ENCODE data around the gene CDH24.

The CDH24 gene, protein sequence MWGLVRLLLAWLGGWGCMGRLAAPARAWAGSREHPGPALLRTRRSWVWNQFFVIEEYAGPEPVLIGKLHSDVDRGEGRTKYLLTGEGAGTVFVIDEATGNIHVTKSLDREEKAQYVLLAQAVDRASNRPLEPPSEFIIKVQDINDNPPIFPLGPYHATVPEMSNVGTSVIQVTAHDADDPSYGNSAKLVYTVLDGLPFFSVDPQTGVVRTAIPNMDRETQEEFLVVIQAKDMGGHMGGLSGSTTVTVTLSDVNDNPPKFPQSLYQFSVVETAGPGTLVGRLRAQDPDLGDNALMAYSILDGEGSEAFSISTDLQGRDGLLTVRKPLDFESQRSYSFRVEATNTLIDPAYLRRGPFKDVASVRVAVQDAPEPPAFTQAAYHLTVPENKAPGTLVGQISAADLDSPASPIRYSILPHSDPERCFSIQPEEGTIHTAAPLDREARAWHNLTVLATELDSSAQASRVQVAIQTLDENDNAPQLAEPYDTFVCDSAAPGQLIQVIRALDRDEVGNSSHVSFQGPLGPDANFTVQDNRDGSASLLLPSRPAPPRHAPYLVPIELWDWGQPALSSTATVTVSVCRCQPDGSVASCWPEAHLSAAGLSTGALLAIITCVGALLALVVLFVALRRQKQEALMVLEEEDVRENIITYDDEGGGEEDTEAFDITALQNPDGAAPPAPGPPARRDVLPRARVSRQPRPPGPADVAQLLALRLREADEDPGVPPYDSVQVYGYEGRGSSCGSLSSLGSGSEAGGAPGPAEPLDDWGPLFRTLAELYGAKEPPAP

GRCh38 chr14:23056956-23057756 is at the start of gene CDH24:
CDH24 (minus strand) TSS chr14:23057520; CDS start chr14:23055733, 1,787 bp downstream.
- DNase-seq: no peak

DNA sequence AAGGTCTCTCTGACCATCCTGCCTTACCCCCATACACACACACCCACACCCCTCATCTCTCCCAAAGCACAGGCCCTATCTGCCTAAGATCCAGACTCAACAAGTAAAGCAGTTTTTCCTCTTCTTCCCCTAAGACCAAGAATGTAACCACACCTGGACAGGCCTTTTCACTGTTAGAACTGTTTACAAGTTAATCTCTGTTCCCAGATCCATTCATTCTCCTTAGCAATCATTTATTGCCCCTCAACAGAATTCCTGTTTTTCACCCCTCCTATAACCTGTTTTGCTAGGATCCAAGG is 49.4 kb upstream of the CDH24 start:
- DNase-seq: no peak

GRCh38 chr14:23105348-23105824 is 48.1 kb upstream of the CDH24 start:
- DNase-seq: no peak

- DNase-seq: no peak
Measured at GRCh38 chr14:23104591-23105347, 47.4 kb upstream of the CDH24 start, which contains the start of gene CIROP. CIROP (minus strand) TSS chr14:23104989; CDS start chr14:23104920, 69 bp downstream.

DNA sequence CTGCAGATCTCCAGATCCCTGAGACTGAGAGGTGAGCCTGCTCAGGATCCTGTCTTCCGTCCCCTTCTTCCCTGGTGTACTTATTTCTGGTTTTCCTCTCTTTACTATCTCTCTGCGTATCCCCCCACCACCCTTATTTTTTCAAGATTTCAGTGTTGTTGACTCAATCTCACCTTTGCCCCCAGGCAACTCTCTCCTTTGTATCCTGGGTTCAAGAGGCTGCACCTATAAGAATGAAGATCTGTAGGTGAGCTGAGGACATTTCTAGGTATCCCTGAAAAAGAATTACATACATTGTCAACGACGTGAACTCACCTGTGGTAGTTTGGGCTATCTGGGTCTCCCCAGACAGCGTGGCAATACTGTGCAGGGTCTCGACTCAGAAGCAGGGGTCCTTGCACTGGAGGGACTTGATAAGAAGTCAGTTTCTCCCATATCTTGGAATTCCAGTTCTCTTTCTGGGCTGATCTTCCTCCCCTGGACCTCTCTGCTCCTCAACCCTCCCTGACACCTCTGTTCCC is 46.8 kb upstream of the CDH24 start:
- no peak for DNase-seq

GRCh38 chr14:23103581-23103980 is 46.3 kb upstream of the CDH24 start:
- DNase-seq: no peak

- DNase-seq: no peak
Measured at GRCh38 chr14:23102801-23103200, 45.5 kb upstream of the CDH24 start.

GRCh38 chr14:23101986-23102625 is 44.8 kb upstream of the CDH24 start:
- DNase-seq: no peak

- DNase-seq: no peak
Measured at GRCh38 chr14:23101213-23101970, 44.1 kb upstream of the CDH24 start.

- no peak for DNase-seq
Measured at GRCh38 chr14:23099212-23099861, 42.0 kb upstream of the CDH24 start.

DNA sequence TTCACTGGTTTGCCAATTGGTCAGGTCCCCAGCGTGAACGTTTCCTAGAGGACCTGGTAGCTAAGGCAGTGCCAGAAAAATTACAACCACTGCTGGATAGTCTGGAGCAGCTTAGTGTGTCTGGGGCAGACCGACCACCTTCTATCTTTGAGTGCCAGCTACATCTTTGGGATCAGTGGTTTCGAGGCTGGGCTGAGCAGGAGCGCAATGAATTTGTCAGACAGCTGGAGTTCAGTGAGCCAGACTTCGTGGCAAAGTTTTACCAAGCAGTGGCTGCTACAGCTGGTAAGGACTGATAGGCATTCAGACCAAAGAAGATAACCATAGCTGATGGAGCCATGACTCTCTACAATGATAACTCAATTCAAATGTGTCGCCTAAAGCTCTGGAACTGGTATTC is 40.5 kb upstream of the CDH24 start:
- DNase-seq: no peak

DNA sequence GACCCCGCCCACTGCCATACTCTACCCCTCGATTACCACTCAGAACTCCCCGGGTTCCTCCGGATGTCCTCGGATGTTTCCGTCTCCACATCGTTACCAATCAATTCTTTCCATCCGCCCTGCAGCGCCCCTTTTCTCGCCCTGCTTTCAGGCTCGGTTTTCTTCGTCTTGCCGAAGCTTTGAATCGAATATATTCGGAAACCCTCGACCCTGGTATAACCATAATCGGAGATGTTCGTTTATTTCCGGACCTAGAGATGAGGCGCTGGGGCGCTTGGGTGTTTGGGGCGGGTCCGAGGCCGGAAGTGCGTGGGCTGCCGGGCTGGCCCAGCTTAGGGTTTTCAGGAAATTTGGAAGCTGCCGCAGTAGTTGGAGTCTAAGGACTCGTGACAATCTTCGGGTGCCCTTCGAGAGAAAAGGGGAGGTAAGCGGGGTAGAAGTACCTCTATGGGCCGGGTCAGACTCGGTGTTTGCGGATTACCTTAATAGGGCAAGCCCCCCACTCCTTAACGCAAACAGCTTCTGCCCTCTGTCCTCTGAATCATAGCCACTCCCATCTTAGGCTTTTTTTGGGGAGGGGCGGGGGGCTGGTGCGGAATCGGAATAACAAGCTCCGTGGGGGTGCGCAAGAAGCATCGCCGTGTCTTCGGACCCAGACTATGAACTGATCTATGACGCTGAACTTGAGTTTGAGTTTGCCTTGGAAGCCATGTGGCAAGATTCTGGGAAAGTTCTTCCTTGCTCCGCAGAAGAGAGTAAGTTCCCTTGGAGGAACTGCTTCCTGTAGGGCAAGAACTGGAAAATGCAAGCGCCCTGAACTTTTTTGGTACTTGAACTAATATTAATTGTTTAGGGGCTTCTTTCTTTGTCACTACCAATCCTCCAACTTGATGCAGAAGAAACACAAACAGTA is 38.1 kb upstream of the CDH24 start, which contains the start of gene C14orf119:
Gene C14orf119, plus strand, starts transcription at position 310 of the 913 bp plus-strand sequence. CDS start 2,154 bp downstream, outside the sequence.
- DNase-seq: no peak

DNA sequence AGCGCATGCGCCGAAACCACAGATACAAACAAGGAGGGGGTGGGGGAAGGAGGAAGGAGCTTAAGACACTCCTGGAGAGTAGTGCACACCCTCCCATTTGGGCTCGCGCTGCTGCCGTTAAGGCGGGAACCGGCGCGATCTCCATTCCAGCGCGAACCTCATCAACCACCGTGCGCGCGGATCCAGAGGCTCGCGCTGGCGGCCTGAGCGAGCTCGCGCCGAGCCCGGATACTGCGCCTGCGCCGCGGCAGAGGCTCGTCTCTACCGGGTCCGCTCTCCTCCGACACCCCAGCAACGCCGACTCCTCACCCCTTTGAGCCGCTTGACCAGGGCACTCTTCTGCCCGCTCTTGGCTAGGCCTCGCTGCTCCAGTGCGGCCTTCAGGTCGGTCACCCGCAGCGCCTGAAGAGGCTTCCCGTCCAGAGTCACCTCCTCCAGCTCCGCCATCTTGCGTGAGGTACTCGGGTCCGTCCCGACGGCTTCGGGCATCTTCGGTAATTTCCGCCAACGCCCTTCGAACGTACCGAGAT is 37.4 kb upstream of the CDH24 start, which contains the start of gene ACIN1:
Gene ACIN1, minus strand, starts transcription at position 471 of the 530 bp plus-strand sequence. Its CDS starts 24 bp downstream, at position 447.
- DNase-seq: no peak

DNA sequence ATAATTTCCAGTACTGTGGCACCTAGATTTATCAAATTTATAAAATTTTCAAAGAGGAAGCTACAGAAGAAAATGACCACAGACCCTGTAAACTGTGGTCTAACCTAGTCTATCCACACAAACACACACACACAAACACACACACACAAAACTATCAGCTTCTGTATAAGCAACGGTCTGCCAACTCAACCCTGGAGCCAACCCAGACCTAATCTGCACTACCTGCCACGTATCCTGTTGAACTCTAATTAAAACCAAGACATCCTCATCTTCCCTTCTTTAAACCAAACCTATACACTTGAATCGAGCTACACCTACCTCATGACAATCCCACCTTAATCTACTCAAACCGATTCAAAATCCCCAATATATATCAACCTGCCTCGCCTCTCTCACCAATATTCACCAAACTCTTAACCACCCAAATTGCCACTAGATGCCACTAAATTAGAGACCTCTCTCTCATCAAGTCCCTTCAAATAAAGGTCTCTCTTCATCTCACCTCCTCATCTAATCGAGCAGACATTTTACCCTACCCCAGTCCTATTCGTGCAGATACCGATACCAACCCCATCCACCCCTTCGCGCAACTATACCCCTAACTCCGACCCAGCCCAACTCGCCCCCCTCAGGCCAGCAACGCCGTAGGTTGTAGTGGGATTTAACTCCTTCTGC is 36.8 kb upstream of the CDH24 start:
- DNase-seq: no peak

DNA sequence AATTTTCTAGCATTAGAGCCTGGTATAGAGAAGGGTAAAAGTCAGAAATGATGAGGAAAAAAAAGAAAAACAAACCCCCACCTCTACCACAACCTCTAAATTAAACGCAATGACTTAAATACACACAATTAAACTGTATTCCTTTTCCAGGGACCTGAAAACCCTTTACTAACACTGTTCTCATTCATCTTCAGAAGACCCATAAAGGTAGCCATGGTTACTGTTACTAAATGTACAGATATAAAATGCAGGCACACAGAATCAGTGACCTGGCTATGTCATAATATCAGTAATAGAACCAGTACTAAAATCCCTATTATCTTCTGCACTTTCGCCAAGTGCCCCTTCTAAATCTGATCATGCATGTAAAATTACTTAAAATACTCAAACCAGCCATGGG is 36.2 kb upstream of the CDH24 start:
- DNase-seq: no peak

DNA sequence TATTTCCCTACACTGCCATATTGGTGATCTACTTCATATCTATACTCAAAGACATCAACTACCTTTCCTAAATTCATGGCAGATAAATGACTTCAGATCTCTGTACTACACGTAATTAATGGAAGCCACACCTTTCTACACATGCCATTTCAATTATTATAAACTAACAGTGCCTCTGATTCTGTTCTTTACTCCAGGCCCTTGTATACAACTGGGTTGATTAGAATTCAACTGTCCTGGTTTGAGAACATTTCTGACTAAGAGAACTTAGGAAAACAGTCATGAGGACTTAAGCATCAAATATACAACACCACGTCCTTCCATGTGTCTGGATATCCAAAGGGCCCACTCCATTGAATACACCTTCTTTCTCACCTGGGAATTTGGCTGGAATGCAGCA is 35.8 kb upstream of the CDH24 start:
- no peak for DNase-seq

GRCh38 chr14:23091294-23092225 is 34.2 kb upstream of the CDH24 start:
- DNase-seq: no peak

All from MV-4-11 (cell line).